B cell (primary cell): ENCODE measurements around the gene TNIK. TPM values are rescaled to one million over a fixed set of nuclear protein-coding genes. Genes with fewer than 3 reads are reported as not detected.
"Not testable (repeated sequence)": the region's sequence is repeated elsewhere in the genome, so short reads cannot be mapped to it uniquely, and the experiment has no call there.

Experiments
- ATAC-seq: fragments of 200-7000 bp; cut with Tn5 transposase; one replicate; pipeline ENCODE4 v1.10.0; 2021; ENCODE audit warnings: low read depth, mild to moderate bottlenecking, moderate number of reproducible peaks, moderate library complexity
- CTCF ChIA-PET: fragments of 350-600 bp; sonication (Branson Sonifier 250); formaldehyde crosslinking; loops from one replicate; lab custom pipeline; 2021; ENCODE audit warnings: antibody characterized with exemption, inconsistent platforms; lab: Charles Lee
- POLR2A ChIA-PET: fragments of 350-600 bp; sonication (Branson Sonifier 250); formaldehyde crosslinking; loops from one replicate; lab custom pipeline; 2021; ENCODE audit warnings: antibody characterized with exemption; lab: Charles Lee
- DNase-seq: peaks from one replicate; pipeline ENCODE4 v3.0.0; 2013
- H2AFZ ChIP-seq: 2 replicates; pipeline ENCODE4 v1.6.1; 2012; ENCODE audit warnings: mild to moderate bottlenecking, low read depth, low read length; ENCODE audit not compliant: insufficient read depth, poor library complexity, severe bottlenecking
- H3K27ac ChIP-seq, 2 donors: 1 replicate in 1 of 2; 2 replicates in 1 of 2; pipeline ENCODE4 v1.5.1; 2012 to 2013; ENCODE audit warnings: low read length in 2 of 2, mild to moderate bottlenecking in 2 of 2, moderate library complexity in 1 of 2
- H3K27me3 ChIP-seq, 4 experiments: fragments of 200-600 bp in 1 of 4; sonication (generic) in 1 of 4; replicated peaks in 1 of 4; 1 replicate in 2 of 4; 2 replicates in 2 of 4; pipeline versions ENCODE4 v1.6.1 to v1.7.0; 2013 to 2016; ENCODE audit warnings: low read length in 3 of 4, mild to moderate bottlenecking in 2 of 4, mixed read lengths in 1 of 4, moderate library complexity in 1 of 4; ENCODE audit not compliant: insufficient read depth in 4 of 4, control insufficient read depth in 3 of 4; ENCODE audit errors: control extremely low read depth in 1 of 4
- H3K36me3 ChIP-seq, 2 experiments: replicated peaks in 1 of 2; 1 replicate in 1 of 2; 2 replicates in 1 of 2; pipeline versions ENCODE4 v1.6.1 to v1.7.1; 2013; ENCODE audit warnings: low read length in 1 of 2; ENCODE audit not compliant: insufficient read depth in 2 of 2, control insufficient read depth in 1 of 2; ENCODE audit errors: control extremely low read depth in 1 of 2, extremely low read depth in 1 of 2
- H3K4me1 ChIP-seq, 2 donors: fragments of 200-600 bp in 1 of 2; sonication (generic) in 1 of 2; 1 replicate in 1 of 2; 2 replicates in 1 of 2; pipeline versions ENCODE4 v1.5.1 to v1.6.1; 2013 to 2017; ENCODE audit warnings: low read length in 2 of 2; ENCODE audit not compliant: control insufficient read depth in 2 of 2, insufficient read depth in 2 of 2
- H3K4me2 ChIP-seq: replicated peaks from 2 replicates; pipeline ENCODE3; 2012; ENCODE audit warnings: mild to moderate bottlenecking, low read depth, low read length; ENCODE audit not compliant: poor library complexity, severe bottlenecking
- H3K4me3 ChIP-seq, 5 experiments: fragments of 200-600 bp in 1 of 5; sonication (generic) in 1 of 5; 1 replicate in 3 of 5; 2 replicates in 2 of 5; pipeline versions ENCODE4 v1.5.1 to v1.7.0; 2011 to 2016; ENCODE audit warnings: low read length in 4 of 5, mild to moderate bottlenecking in 4 of 5, low read depth in 2 of 5, control low read depth in 1 of 5, moderate library complexity in 1 of 5; ENCODE audit not compliant: insufficient read depth in 1 of 5; ENCODE audit errors: control extremely low read depth in 1 of 5, extremely low read depth in 1 of 5
- H3K79me2 ChIP-seq: fragments of 200-600 bp; sonication (generic); one replicate; pipeline ENCODE4 v1.6.0; 2016; ENCODE audit warnings: low read length; ENCODE audit not compliant: control insufficient read depth, insufficient read depth
- H3K9ac ChIP-seq: fragments of 200-600 bp; sonication (generic); 2 replicates; pipeline ENCODE4 v1.6.1; 2017; ENCODE audit warnings: mild to moderate bottlenecking, low read length, moderate library complexity
- H3K9me3 ChIP-seq, 3 donors: one replicate each; pipeline versions ENCODE4 v1.6.1 to v1.7.1; 2013; ENCODE audit warnings: low read length in 2 of 3; ENCODE audit not compliant: control insufficient read depth in 2 of 3, insufficient read depth in 1 of 3; ENCODE audit errors: control extremely low read depth in 1 of 3
- H4K20me1 ChIP-seq: 2 replicates; pipeline ENCODE4 v1.6.0; 2012; ENCODE audit warnings: mild to moderate bottlenecking, low read length; ENCODE audit not compliant: insufficient read depth, control insufficient read depth, poor library complexity, severe bottlenecking
- H3K27ac Mint-ChIP-seq: one replicate; pipeline ENCODE4 v1.8.0; 2021; ENCODE audit warnings: mixed read lengths
- H3K27me3 Mint-ChIP-seq: one replicate; pipeline ENCODE4 v1.8.0; 2021; ENCODE audit warnings: mixed read lengths
- H3K4me1 Mint-ChIP-seq: one replicate; pipeline ENCODE4 v1.8.0; 2021; ENCODE audit warnings: mixed read lengths
- H3K4me3 Mint-ChIP-seq: one replicate; pipeline ENCODE4 v1.8.0; 2021; ENCODE audit warnings: mixed read lengths
- H3K9me3 Mint-ChIP-seq: one replicate; pipeline ENCODE4 v1.8.0; 2022; ENCODE audit warnings: mixed read lengths; ENCODE audit not compliant: insufficient read depth
- CTCF ChIP-seq: fragments of 200-600 bp; IDR thresholded peaks from one replicate; pipeline ENCODE4 v1.8.0; 2022; ENCODE audit warnings: antibody characterized with exemption, mild to moderate bottlenecking
- EZH2 ChIP-seq: IDR thresholded peaks from 2 replicates; pipeline ENCODE4 v1.6.1; 2012; ENCODE audit warnings: borderline replicate concordance, low read depth, mild to moderate bottlenecking, moderate library complexity, low read length; ENCODE audit not compliant: insufficient read depth, poor library complexity, severe bottlenecking
- WGBS: methylation state at CpG from one replicate; pipeline ENCODE4 v1.1.5; 2013; ENCODE audit warnings: missing lambda C conversion rate; ENCODE audit not compliant: insufficient coverage; 5-methylcytosine and 5-hydroxymethylcytosine counted together
- intact Hi-C: fragments of 100-400 bp; cut with micrococcal nuclease; formaldehyde crosslinking; loops from one replicate; pipeline ENCODE4 v1.10.0; 2022
- polyA plus RNA-seq: library from polyadenylated mRNA; depleted of rRNA; stranded (reverse); fragments of >200 nt; gene quantifications from 2 replicates; pipeline ENCODE4 v1.2.3, GENCODE V29; 2012
- total RNA-seq, 2 donors: library from RNA; stranded (reverse); fragments of 120-200 nt in 1 of 2; gene quantifications; 1 replicate in 1 of 2; 2 replicates in 1 of 2; pipeline versions ENCODE4 v1.2.3 to v1.2.4, GENCODE V29; 2013 to 2022

TNIK gene
- total and polyA plus RNA-seq, 2 donors (not counting 1 experiment from before 2014, with no cell fraction given): 0.66 to 7.7 TPM

DNA sequence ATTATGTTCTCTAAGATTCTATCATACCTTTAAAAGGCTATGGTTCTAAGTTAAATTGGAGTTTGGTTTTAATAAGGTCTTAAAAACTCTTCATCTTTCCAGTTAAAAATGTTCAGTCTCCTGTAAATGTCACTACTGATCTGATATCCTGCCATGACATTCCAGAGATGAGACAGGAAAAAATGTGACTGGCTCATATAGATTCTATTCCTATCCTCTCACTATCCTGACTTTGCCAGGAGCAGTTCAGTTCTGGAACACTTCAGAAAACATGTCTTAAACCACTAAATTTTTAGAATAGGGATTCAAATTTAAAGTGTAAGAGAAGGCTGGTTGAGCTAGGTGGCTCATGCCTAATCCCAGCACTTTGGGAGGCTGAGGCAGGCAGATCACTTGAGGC lies 170.9 kb downstream of the TNIK start:
- POLR2A ChIA-PET: no interaction called here
- H3K9me3 Mint-ChIP-seq: no peaks in the 10 kb centered on the region
- TF ChIP-seq CTCF: no peak
- TF ChIP-seq EZH2: no peak
- H3K27ac ChIP-seq: no peak overlapping the region
- no peaks in the 10 kb centered on the region for H3K27me3 Mint-ChIP-seq
- DNase-seq (no peak), ATAC-seq (no peak)
- no peak overlapping the region for H3K9ac ChIP-seq
- CTCF ChIA-PET: no interaction called here
- intact Hi-C loops: no loop called here
- no peaks in the 10 kb centered on the region for H3K4me1 ChIP-seq
- no peak overlapping the region for H3K27ac Mint-ChIP-seq
- H3K4me1 Mint-ChIP-seq: peaks cover 2% of the 10 kb centered on the region
- no peaks in the 10 kb centered on the region for H3K36me3 ChIP-seq
- H3K27me3 ChIP-seq: no peaks in the 10 kb centered on the region
- H3K4me3 Mint-ChIP-seq: no peak overlapping the region
- H3K79me2 ChIP-seq: no peaks in the 10 kb centered on the region
- no peak overlapping the region for H2AFZ ChIP-seq
- no peak overlapping the region for H3K4me2 ChIP-seq
- H4K20me1 ChIP-seq: no peaks in the 10 kb centered on the region
- no peaks in the 10 kb centered on the region for H3K9me3 ChIP-seq
- H3K4me3 ChIP-seq: no peak overlapping the region

DNA sequence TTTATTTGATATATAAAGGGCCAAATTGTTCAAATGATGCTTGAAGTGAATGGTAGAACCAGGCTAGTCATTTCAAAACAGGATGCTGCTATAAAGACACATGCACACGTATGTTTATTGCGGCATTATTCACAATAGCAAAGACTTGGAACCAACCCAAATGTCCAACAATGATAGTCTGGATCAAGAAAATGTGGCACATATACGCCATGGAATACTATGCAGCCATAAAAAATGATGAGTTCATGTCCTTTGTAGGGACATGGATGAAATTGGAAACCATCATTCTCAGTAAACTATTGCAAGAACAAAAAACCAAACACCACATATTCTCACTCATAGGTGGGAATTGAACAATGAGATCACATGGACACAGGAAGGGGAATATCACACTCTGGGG lies 172.4 kb downstream of the TNIK start:
- H3K36me3 ChIP-seq, CTCF ChIA-PET, intact Hi-C loops, H3K79me2 ChIP-seq, ATAC-seq, H2AFZ ChIP-seq, H3K4me3 ChIP-seq, DNase-seq, H3K9ac ChIP-seq, H3K4me2 ChIP-seq, H3K4me1 Mint-ChIP-seq, H3K27me3 Mint-ChIP-seq, H3K27me3 ChIP-seq, POLR2A ChIA-PET, H3K9me3 Mint-ChIP-seq, H3K27ac Mint-ChIP-seq, H3K4me3 Mint-ChIP-seq, H3K4me1 ChIP-seq, H3K27ac ChIP-seq, H4K20me1 ChIP-seq, H3K9me3 ChIP-seq: not testable (repeated sequence)
- no CpG with 5 or more reads among the region's 3 CpGs for WGBS
